SU-DHL-6 (cell line): Measurements from ENCODE around the gene KDM2B.
"Not testable (repeated sequence)": the region's sequence is repeated elsewhere in the genome, so short reads cannot be mapped to it uniquely, and the experiment has no call there.

ENCODE experiments used
- H2AFZ ChIP-seq: fragments of 200-600 bp; sonication (generic); 2 replicates; pipeline ENCODE4 v1.6.1; 2014; ENCODE audit warnings: low read depth, mild to moderate bottlenecking, moderate library complexity, mixed read lengths, antibody characterized with exemption, low read length; ENCODE audit not compliant: severe bottlenecking
- H3F3A ChIP-seq: fragments of 200-600 bp; shearing (Covaris generic); 2 replicates; pipeline ENCODE4 v1.6.0; 2016; ENCODE audit warnings: antibody characterized with exemption, mild to moderate bottlenecking; ENCODE audit not compliant: insufficient read depth
- H3K27ac ChIP-seq: fragments of 200-600 bp; sonication (generic); 2 replicates; pipeline ENCODE4 v1.5.1; 2016; ENCODE audit warnings: low read depth, mild to moderate bottlenecking, low read length, moderate library complexity, mixed read lengths
- H3K27me3 ChIP-seq: fragments of 200-600 bp; sonication (generic), shearing (Covaris generic); 2 replicates; pipeline ENCODE4 v1.6.0; 2014; ENCODE audit warnings: mild to moderate bottlenecking, low read length
- H3K36me3 ChIP-seq: fragments of 200-600 bp; sonication (generic); 2 replicates; pipeline ENCODE4 v1.6.1; 2014; ENCODE audit warnings: mild to moderate bottlenecking, low read length, mixed read lengths
- H3K4me2 ChIP-seq: fragments of 300-600, 200-600 bp; shearing (Covaris generic), sonication (generic); 2 replicates; pipeline ENCODE4 v1.6.0; 2014; ENCODE audit warnings: low read length, low read depth, mild to moderate bottlenecking; ENCODE audit not compliant: poor library complexity, severe bottlenecking
- H3K4me3 ChIP-seq: fragments of 200-600 bp; sonication (generic); 2 replicates; pipeline ENCODE4 v1.5.1; 2014; ENCODE audit warnings: antibody characterized with exemption, low read length, mild to moderate bottlenecking, mixed read lengths; ENCODE audit not compliant: insufficient read depth, poor library complexity, severe bottlenecking
- H3K79me2 ChIP-seq: fragments of 200-600 bp; sonication (generic); 2 replicates; pipeline ENCODE4 v1.6.1; 2014; ENCODE audit warnings: mild to moderate bottlenecking, low read length, moderate library complexity; ENCODE audit not compliant: insufficient read depth
- H3K9ac ChIP-seq: fragments of 200-600 bp; sonication (generic); 2 replicates; pipeline ENCODE4 v1.7.0; 2014; ENCODE audit warnings: mild to moderate bottlenecking, low read length
- H3K9me2 ChIP-seq: fragments of 200-600 bp; sonication (generic); replicated peaks from 2 replicates; pipeline ENCODE4 v1.6.1; 2014; ENCODE audit warnings: low read length; ENCODE audit not compliant: insufficient read depth
- H3K9me3 ChIP-seq: fragments of 200-600 bp; sonication (generic); 2 replicates; pipeline ENCODE4 v1.6.1; 2014; ENCODE audit warnings: low read length, mixed read lengths; ENCODE audit not compliant: insufficient read depth
- H4K20me1 ChIP-seq: fragments of 200-600 bp; sonication (generic); 2 replicates; pipeline ENCODE4 v1.6.1; 2014; ENCODE audit warnings: low read depth, mild to moderate bottlenecking, antibody characterized with exemption, low read length, moderate library complexity, mixed read lengths
- EZH2phosphoT487 ChIP-seq: fragments of 200-600 bp; sonication (generic), shearing (Covaris generic); conservative IDR thresholded peaks from 2 replicates; pipeline ENCODE4 v1.6.1; 2018; ENCODE audit warnings: mild to moderate bottlenecking, antibody characterized with exemption, low read length, moderate library complexity, mixed read lengths
- TF ChIP-seq, protein P1 (sequence below): fragments of 200-600 bp; sonication (generic); IDR thresholded peaks from one replicate; pipeline ENCODE4 v1.5.1; 2017; ENCODE audit warnings: antibody characterized with exemption, mild to moderate bottlenecking, low read length, moderate library complexity; ENCODE audit not compliant: insufficient read depth, poor library complexity, severe bottlenecking

KDM2B gene

DNA sequence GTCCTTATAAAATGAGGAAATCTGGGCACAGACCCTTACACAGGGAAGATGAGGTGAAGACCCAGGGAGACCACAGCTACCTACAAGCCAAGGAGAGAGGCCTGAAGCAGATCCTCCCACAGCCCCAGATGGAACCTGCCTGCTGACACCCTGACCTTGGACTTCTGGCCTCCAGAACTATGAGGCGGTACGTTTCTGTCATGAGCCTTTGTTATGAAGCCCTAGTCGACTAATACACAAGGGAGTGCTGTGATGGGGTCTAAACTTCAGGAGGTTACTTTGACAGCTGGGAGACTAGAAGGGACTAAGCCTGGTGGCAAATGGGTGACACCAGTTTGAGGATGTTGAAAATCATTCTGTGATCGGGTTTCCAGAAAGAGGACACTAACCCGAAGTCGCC lies 95.9 kb downstream of the KDM2B start:
- Histone ChIP-seq H3K9me3 (no peaks in the 10 kb centered on the region), H3K9ac (no peak overlapping the region), H3K79me2 (no peaks in the 10 kb centered on the region), H3K4me3 (no peak overlapping the region), H3K27ac (no peak overlapping the region), H3K9me2 (no peaks in the 10 kb centered on the region), H3K36me3 (no peaks in the 10 kb centered on the region), H3F3A (peaks cover 2% of the 10 kb centered on the region; the same call in 1 of the 2 replicates), H3K27me3 (no peaks in the 10 kb centered on the region), H2AFZ (no peak overlapping the region), H4K20me1 (no peaks in the 10 kb centered on the region), H3K4me2 (no peak overlapping the region)
- TF ChIP-seq EZH2phosphoT487, result no peak
- TF ChIP-seq, protein P1, sequence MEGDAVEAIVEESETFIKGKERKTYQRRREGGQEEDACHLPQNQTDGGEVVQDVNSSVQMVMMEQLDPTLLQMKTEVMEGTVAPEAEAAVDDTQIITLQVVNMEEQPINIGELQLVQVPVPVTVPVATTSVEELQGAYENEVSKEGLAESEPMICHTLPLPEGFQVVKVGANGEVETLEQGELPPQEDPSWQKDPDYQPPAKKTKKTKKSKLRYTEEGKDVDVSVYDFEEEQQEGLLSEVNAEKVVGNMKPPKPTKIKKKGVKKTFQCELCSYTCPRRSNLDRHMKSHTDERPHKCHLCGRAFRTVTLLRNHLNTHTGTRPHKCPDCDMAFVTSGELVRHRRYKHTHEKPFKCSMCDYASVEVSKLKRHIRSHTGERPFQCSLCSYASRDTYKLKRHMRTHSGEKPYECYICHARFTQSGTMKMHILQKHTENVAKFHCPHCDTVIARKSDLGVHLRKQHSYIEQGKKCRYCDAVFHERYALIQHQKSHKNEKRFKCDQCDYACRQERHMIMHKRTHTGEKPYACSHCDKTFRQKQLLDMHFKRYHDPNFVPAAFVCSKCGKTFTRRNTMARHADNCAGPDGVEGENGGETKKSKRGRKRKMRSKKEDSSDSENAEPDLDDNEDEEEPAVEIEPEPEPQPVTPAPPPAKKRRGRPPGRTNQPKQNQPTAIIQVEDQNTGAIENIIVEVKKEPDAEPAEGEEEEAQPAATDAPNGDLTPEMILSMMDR, result no peak

- not testable (repeated sequence) for H3K27me3 ChIP-seq, H3K4me2 ChIP-seq, H4K20me1 ChIP-seq
Observed at GRCh38 chr12:121484564-121484963, 96.3 kb downstream of the KDM2B start.

GRCh38 chr12:121483949-121484348 lies 96.9 kb downstream of the KDM2B start:
- Histone ChIP-seq H3K9me3 (no peaks in the 10 kb centered on the region), H3K4me3 (no peak overlapping the region), H3K36me3 (no peaks in the 10 kb centered on the region), H3K79me2 (no peaks in the 10 kb centered on the region), H3K9me2 (no peaks in the 10 kb centered on the region), H3K4me2 (no peak overlapping the region), H3K27ac (no peak overlapping the region), H3K9ac (no peak overlapping the region), H3K27me3 (no peaks in the 10 kb centered on the region), H4K20me1 (no peaks in the 10 kb centered on the region), H3F3A (peaks cover 2% of the 10 kb centered on the region; the same call in 1 of the 2 replicates), H2AFZ (no peak overlapping the region)
- TF ChIP-seq EZH2phosphoT487, result no peak
- TF ChIP-seq, protein P1, result no peak

More at GRCh38 chr12:121484564-121484963, 96.3 kb downstream of the KDM2B start:
- not testable (repeated sequence) for H3K9ac ChIP-seq, H3K9me2 ChIP-seq, H3K4me3 ChIP-seq, H3K79me2 ChIP-seq, H2AFZ ChIP-seq, H3K27ac ChIP-seq, H3K36me3 ChIP-seq, H3F3A ChIP-seq, H3K9me3 ChIP-seq

DNA sequence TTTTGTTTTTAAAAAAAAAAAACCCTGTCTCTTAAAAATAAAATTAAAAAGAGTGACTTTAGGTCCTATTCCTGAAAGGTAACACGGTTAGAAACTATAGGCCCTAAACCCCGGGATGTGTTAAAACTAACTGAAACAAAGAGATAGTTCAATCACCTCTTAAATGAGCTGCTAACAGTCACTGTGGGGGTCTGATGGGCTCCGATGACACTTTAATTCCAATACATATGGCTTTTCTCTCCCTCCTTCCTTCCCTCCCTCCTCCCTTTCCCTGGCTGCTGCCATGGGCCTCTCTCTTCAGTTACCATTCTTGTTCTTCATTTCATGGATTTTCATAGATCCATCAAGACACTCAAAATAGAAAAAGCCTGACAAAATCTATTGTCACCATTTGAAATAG lies 104.3 kb downstream of the KDM2B start:
- Histone ChIP-seq H3K9ac (no peak overlapping the region), H3K27me3 (no peaks in the 10 kb centered on the region), H3K4me3 (no peak overlapping the region), H3F3A (peaks cover 2% of the 10 kb centered on the region; the same call in 1 of the 2 replicates), H3K9me3 (no peaks in the 10 kb centered on the region), H4K20me1 (no peaks in the 10 kb centered on the region), H3K9me2 (no peaks in the 10 kb centered on the region), H3K36me3 (no peaks in the 10 kb centered on the region), H3K79me2 (no peaks in the 10 kb centered on the region), H2AFZ (no peak overlapping the region), H3K4me2 (no peak overlapping the region), H3K27ac (no peak overlapping the region)
- TF ChIP-seq, protein P1, result no peak
- TF ChIP-seq EZH2phosphoT487, result no peak
